NK-92 treated with Interleukin-12 subunit alpha and Interleukin-12 subunit beta, amount 100 ng/mL, for 24 hours (cell line): ENCODE results near the gene P4HA1.

Experiments used
- DNase-seq: peaks from one replicate; lab custom pipeline; 2025; lab: John Stamatoyannopoulos, UW

P4HA1 gene

GRCh38 chr10:72979709-72980108 lies 117.0 kb downstream of the P4HA1 start:
- DNase-seq: no peak

GRCh38 chr10:72976886-72977285 lies 119.8 kb downstream of the P4HA1 start:
- no peak for DNase-seq
